Measurements from ENCODE around the gene HNRNPAB.

The HNRNPAB gene

GRCh38 chr5:178207917-178208280, 3.6 kb downstream of the HNRNPAB start:
- no peak overlapping the region for H3K56ac ChIP-seq (ENCODE audit: low read length)
- H3K18ac ChIP-seq (ENCODE audit: low read length) = no peak overlapping the region
- H4K5ac ChIP-seq (ENCODE audit: low read length) = no peak overlapping the region
- no peak overlapping the region for H3K4me3 ChIP-seq (ENCODE audit: low read length)
- no peak overlapping the region for H3K4ac ChIP-seq (ENCODE audit: low read depth, low read length)
- DNase-seq = no peak
- H3K4me2 ChIP-seq (ENCODE audit: low read length) = no peak overlapping the region
- no peak overlapping the region for H2BK15ac ChIP-seq (replicated peaks; ENCODE audit: low read depth)
- no CpG with 5 or more reads among the region's 1 CpG for WGBS (ENCODE audit: extremely low coverage, insufficient coverage, low lambda C conversion rate)
- no peak overlapping the region for H4K8ac ChIP-seq (ENCODE audit: low read depth, low read length)
- H3K36me3 ChIP-seq (ENCODE audit: control insufficient read depth, insufficient read depth, low read length) = peaks cover 50% of the 10 kb centered on the region
- H3K79me2 ChIP-seq (ENCODE audit: control insufficient read depth, insufficient read depth, low read length) = peaks cover 45% of the 10 kb centered on the region
- peaks cover 5% of the 10 kb centered on the region for H3K4me1 ChIP-seq (ENCODE audit: control insufficient read depth, low read depth, low read length)
- H2AK5ac ChIP-seq (ENCODE audit: low read length) = no peak overlapping the region
- H3K23ac ChIP-seq (ENCODE audit: low read length) = no peak overlapping the region
- H3K27me3 ChIP-seq (ENCODE audit: insufficient read depth, low read length, poor library complexity) = no peaks in the 10 kb centered on the region
- H3K9ac ChIP-seq (ENCODE audit: low read length) = no peak overlapping the region
- H2BK5ac ChIP-seq (ENCODE audit: low read length) = no peak overlapping the region
- H2BK120ac ChIP-seq (ENCODE audit: low read depth, low read length) = no peak overlapping the region
- peaks cover 8% of the 10 kb centered on the region for H3K79me1 ChIP-seq (ENCODE audit: low read length)
- H3K27ac ChIP-seq (ENCODE audit: low read depth, low read length) = no peak overlapping the region

GRCh38 chr5:178208540-178209227, 4.4 kb downstream of the HNRNPAB start:
- no peak overlapping the region for H3K23ac ChIP-seq (ENCODE audit: low read length)
- no peak overlapping the region for H3K9ac ChIP-seq (ENCODE audit: low read length)
- no peak overlapping the region for H3K4me3 ChIP-seq (ENCODE audit: low read length)
- peaks cover 5% of the 10 kb centered on the region for H3K4me1 ChIP-seq (ENCODE audit: control insufficient read depth, low read depth, low read length)
- WGBS (ENCODE audit: extremely low coverage, insufficient coverage, low lambda C conversion rate) = no CpG with 5 or more reads among the region's 5 CpGs
- peaks cover 8% of the 10 kb centered on the region for H3K79me1 ChIP-seq (ENCODE audit: low read length)
- peaks cover 45% of the 10 kb centered on the region for H3K79me2 ChIP-seq (ENCODE audit: control insufficient read depth, insufficient read depth, low read length)
- no peak overlapping the region for H3K18ac ChIP-seq (ENCODE audit: low read length)
- no peak overlapping the region for H2BK120ac ChIP-seq (ENCODE audit: low read depth, low read length)
- H3K27ac ChIP-seq (ENCODE audit: low read depth, low read length) = no peak overlapping the region
- no peak overlapping the region for H4K5ac ChIP-seq (ENCODE audit: low read length)
- H3K36me3 ChIP-seq (ENCODE audit: control insufficient read depth, insufficient read depth, low read length) = peaks cover 55% of the 10 kb centered on the region
- H2BK15ac ChIP-seq (replicated peaks; ENCODE audit: low read depth) = no peak overlapping the region
- H2AK5ac ChIP-seq (ENCODE audit: low read length) = no peak overlapping the region
- H3K4ac ChIP-seq (ENCODE audit: low read depth, low read length) = no peak overlapping the region
- no peak overlapping the region for H4K8ac ChIP-seq (ENCODE audit: low read depth, low read length)
- H2BK5ac ChIP-seq (ENCODE audit: low read length) = no peak overlapping the region
- H3K4me2 ChIP-seq (ENCODE audit: low read length) = no peak overlapping the region
- no peak overlapping the region for H3K56ac ChIP-seq (ENCODE audit: low read length)
- no peaks in the 10 kb centered on the region for H3K27me3 ChIP-seq (ENCODE audit: insufficient read depth, low read length, poor library complexity)
- peak; percentile 64 for DNase-seq

- Histone ChIP-seq H3K56ac (ENCODE audit: low read length) (no peak overlapping the region), H2BK5ac (ENCODE audit: low read length) (no peak overlapping the region), H3K27me3 (ENCODE audit: insufficient read depth, low read length, poor library complexity) (no peaks in the 10 kb centered on the region), H2AK5ac (ENCODE audit: low read length) (no peak overlapping the region), H3K4me2 (ENCODE audit: low read length) (no peak overlapping the region), H2BK120ac (ENCODE audit: low read depth, low read length) (no peak overlapping the region), H3K79me2 (ENCODE audit: control insufficient read depth, insufficient read depth, low read length) (peaks cover 42% of the 10 kb centered on the region), H3K18ac (ENCODE audit: low read length) (no peak overlapping the region), H4K8ac (ENCODE audit: low read depth, low read length) (no peak overlapping the region), H3K36me3 (ENCODE audit: control insufficient read depth, insufficient read depth, low read length) (peaks cover 58% of the 10 kb centered on the region), H4K5ac (ENCODE audit: low read length) (no peak overlapping the region), H3K4me1 (ENCODE audit: control insufficient read depth, low read depth, low read length) (peaks cover 5% of the 10 kb centered on the region), H2BK15ac (replicated peaks; ENCODE audit: low read depth) (no peak overlapping the region), H3K9ac (ENCODE audit: low read length) (no peak overlapping the region), H3K79me1 (ENCODE audit: low read length) (peaks cover 8% of the 10 kb centered on the region), H3K4ac (ENCODE audit: low read depth, low read length) (no peak overlapping the region), H3K4me3 (ENCODE audit: low read length) (no peak overlapping the region), H3K23ac (ENCODE audit: low read length) (no peak overlapping the region), H3K27ac (ENCODE audit: low read depth, low read length) (no peak overlapping the region)
- WGBS (ENCODE audit: extremely low coverage, insufficient coverage, low lambda C conversion rate) = no CpG with 5 or more reads among the region's 8 CpGs
- no peak for DNase-seq
Measured at GRCh38 chr5:178209334-178210072, 5.2 kb downstream of the HNRNPAB start.

GRCh38 chr5:178210073-178210535, 5.8 kb downstream of the HNRNPAB start:
- H3K4me3 ChIP-seq (ENCODE audit: low read length) = no peak overlapping the region
- peaks cover 8% of the 10 kb centered on the region for H3K79me1 ChIP-seq (ENCODE audit: low read length)
- H3K79me2 ChIP-seq (ENCODE audit: control insufficient read depth, insufficient read depth, low read length) = peaks cover 36% of the 10 kb centered on the region
- H2BK5ac ChIP-seq (ENCODE audit: low read length) = no peak overlapping the region
- no peak overlapping the region for H3K9ac ChIP-seq (ENCODE audit: low read length)
- peaks cover 5% of the 10 kb centered on the region for H3K4me1 ChIP-seq (ENCODE audit: control insufficient read depth, low read depth, low read length)
- no peaks in the 10 kb centered on the region for H3K27me3 ChIP-seq (ENCODE audit: insufficient read depth, low read length, poor library complexity)
- H3K56ac ChIP-seq (ENCODE audit: low read length) = no peak overlapping the region
- H2BK15ac ChIP-seq (replicated peaks; ENCODE audit: low read depth) = no peak overlapping the region
- WGBS (ENCODE audit: extremely low coverage, insufficient coverage, low lambda C conversion rate) = no CpG with 5 or more reads among the region's 18 CpGs
- no peak overlapping the region for H2BK120ac ChIP-seq (ENCODE audit: low read depth, low read length)
- no peak overlapping the region for H3K4me2 ChIP-seq (ENCODE audit: low read length)
- H3K27ac ChIP-seq (ENCODE audit: low read depth, low read length) = no peak overlapping the region
- no peak overlapping the region for H3K18ac ChIP-seq (ENCODE audit: low read length)
- no peak overlapping the region for H4K5ac ChIP-seq (ENCODE audit: low read length)
- no peak overlapping the region for H2AK5ac ChIP-seq (ENCODE audit: low read length)
- no peak overlapping the region for H3K23ac ChIP-seq (ENCODE audit: low read length)
- H3K36me3 ChIP-seq (ENCODE audit: control insufficient read depth, insufficient read depth, low read length) = peaks cover 62% of the 10 kb centered on the region
- H4K8ac ChIP-seq (ENCODE audit: low read depth, low read length) = no peak overlapping the region
- no peak for DNase-seq
- H3K4ac ChIP-seq (ENCODE audit: low read depth, low read length) = no peak overlapping the region

GRCh38 chr5:178210686-178211085, 6.4 kb downstream of the HNRNPAB start:
- Histone ChIP-seq H3K36me3 (ENCODE audit: control insufficient read depth, insufficient read depth, low read length) (peaks cover 66% of the 10 kb centered on the region), H2BK120ac (ENCODE audit: low read depth, low read length) (no peak overlapping the region), H3K27ac (ENCODE audit: low read depth, low read length) (no peak overlapping the region), H3K4me2 (ENCODE audit: low read length) (no peak overlapping the region), H4K8ac (ENCODE audit: low read depth, low read length) (no peak overlapping the region), H3K4me1 (ENCODE audit: control insufficient read depth, low read depth, low read length) (peaks cover 5% of the 10 kb centered on the region), H2BK5ac (ENCODE audit: low read length) (no peak overlapping the region), H3K56ac (ENCODE audit: low read length) (no peak overlapping the region), H4K5ac (ENCODE audit: low read length) (no peak overlapping the region), H3K18ac (ENCODE audit: low read length) (no peak overlapping the region), H3K4me3 (ENCODE audit: low read length) (no peak overlapping the region), H3K27me3 (ENCODE audit: insufficient read depth, low read length, poor library complexity) (no peaks in the 10 kb centered on the region), H3K4ac (ENCODE audit: low read depth, low read length) (no peak overlapping the region), H3K79me1 (ENCODE audit: low read length) (peaks cover 8% of the 10 kb centered on the region), H2AK5ac (ENCODE audit: low read length) (no peak overlapping the region), H3K9ac (ENCODE audit: low read length) (no peak overlapping the region), H3K79me2 (ENCODE audit: control insufficient read depth, insufficient read depth, low read length) (peaks cover 30% of the 10 kb centered on the region), H3K23ac (ENCODE audit: low read length) (no peak overlapping the region), H2BK15ac (replicated peaks; ENCODE audit: low read depth) (no peak overlapping the region)
- no peak for DNase-seq
- no CpG with 5 or more reads among the region's 5 CpGs for WGBS (ENCODE audit: extremely low coverage, insufficient coverage, low lambda C conversion rate)

Data from mesendoderm (in vitro differentiated cells).